GM12891 (cell line): Measurements from ENCODE around the gene ZBTB20.

Experiments used
- POLR2A ChIP-seq: IDR thresholded peaks from 2 replicates; pipeline ENCODE4 v1.6.1; 2011; ENCODE audit warnings: low read depth, low read length, control low read depth
- POLR2AphosphoS5 ChIP-seq: IDR thresholded peaks from 2 replicates; pipeline ENCODE4 v1.6.1; 2011; ENCODE audit warnings: low read depth, low read length, control low read depth
- SPI1 ChIP-seq: IDR thresholded peaks from 2 replicates; pipeline ENCODE4 v1.6.1; 2011; ENCODE audit warnings: low read depth, low read length, control low read depth
- TAF1 ChIP-seq: IDR thresholded peaks from 2 replicates; pipeline ENCODE4 v1.6.1; 2011; ENCODE audit warnings: low read depth, low read length, control low read depth

GRCh38 chr3:114478801-114479200, 668.3 kb downstream of the ZBTB20 start:
- no peak for TF ChIP-seq POLR2AphosphoS5
- no peak for TF ChIP-seq TAF1
- no peak for TF ChIP-seq POLR2A
- no peak for TF ChIP-seq SPI1
